Neural crest cell (in vitro differentiated cells): Measurements from ENCODE around the gene KIAA1191. TPM values are rescaled to one million over a fixed set of nuclear protein-coding genes. Genes with fewer than 3 reads are reported as not detected.
"Not testable (repeated sequence)": the region's sequence is repeated elsewhere in the genome, so short reads cannot be mapped to it uniquely, and the experiment has no call there.

Source experiments
- DNase-seq: peaks from one replicate; pipeline ENCODE4 v3.0.0; 2021; ENCODE audit warnings: low read depth, mixed read lengths, low spot score
- H3K27ac Mint-ChIP-seq: one replicate; pipeline ENCODE4 v1.8.0; 2021; ENCODE audit warnings: mild to moderate bottlenecking, mixed read lengths; ENCODE audit not compliant: unreplicated experiment
- H3K27me3 Mint-ChIP-seq: 2 replicates; pipeline ENCODE4 v1.8.0; 2021; ENCODE audit warnings: low read depth, mild to moderate bottlenecking, mixed read lengths
- H3K36me3 Mint-ChIP-seq: 2 replicates; pipeline ENCODE4 v1.8.0; 2021; ENCODE audit warnings: low read depth, mild to moderate bottlenecking, mixed read lengths
- H3K4me1 Mint-ChIP-seq: 2 replicates; pipeline ENCODE4 v1.8.0; 2021; ENCODE audit warnings: mixed read lengths
- H3K4me3 Mint-ChIP-seq: one replicate; pipeline ENCODE4 v1.8.0; 2021; ENCODE audit warnings: mild to moderate bottlenecking, mixed read lengths
- H3K9me3 Mint-ChIP-seq: 2 replicates; pipeline ENCODE4 v1.8.0; 2021; ENCODE audit warnings: mixed read lengths
- long read RNA-seq: library from polyadenylated mRNA; unstranded; transcript quantifications from one replicate; pipeline ENCODE4 v2.0.0, GENCODE V29; 2020
- total RNA-seq: library from RNA; stranded (reverse); gene quantifications from 2 replicates; pipeline ENCODE4 v1.2.1, GENCODE V29; 2021
- TF ChIP-seq, protein P1 (sequence below): fragments of 200-600 bp; sonication (generic); conservative IDR thresholded peaks from 2 replicates; pipeline ENCODE4 v1.5.0; 2021; ENCODE audit warnings: antibody characterized with exemption, mild to moderate bottlenecking

KIAA1191 gene
- total RNA-seq = 112 and 118 TPM in 2 replicates
- long read RNA-seq, partial matches to known transcripts = 22 of 44 reads
- long read RNA-seq, other reads (novel, unspliced or antisense) = 13 of 44 reads

- Mint-ChIP-seq H3K4me3 (peak within 1 kb of the TSS; percentile 99), H3K36me3 (peaks cover 5% of the 10 kb centered on the region), H3K27me3 (peaks cover 19% of the 10 kb centered on the region), H3K4me1 (peaks cover 27% of the 10 kb centered on the region), H3K9me3 (no peaks in the 10 kb centered on the region), H3K27ac (peak within 1 kb of the TSS; percentile 99)
- TF ChIP-seq, protein P1, sequence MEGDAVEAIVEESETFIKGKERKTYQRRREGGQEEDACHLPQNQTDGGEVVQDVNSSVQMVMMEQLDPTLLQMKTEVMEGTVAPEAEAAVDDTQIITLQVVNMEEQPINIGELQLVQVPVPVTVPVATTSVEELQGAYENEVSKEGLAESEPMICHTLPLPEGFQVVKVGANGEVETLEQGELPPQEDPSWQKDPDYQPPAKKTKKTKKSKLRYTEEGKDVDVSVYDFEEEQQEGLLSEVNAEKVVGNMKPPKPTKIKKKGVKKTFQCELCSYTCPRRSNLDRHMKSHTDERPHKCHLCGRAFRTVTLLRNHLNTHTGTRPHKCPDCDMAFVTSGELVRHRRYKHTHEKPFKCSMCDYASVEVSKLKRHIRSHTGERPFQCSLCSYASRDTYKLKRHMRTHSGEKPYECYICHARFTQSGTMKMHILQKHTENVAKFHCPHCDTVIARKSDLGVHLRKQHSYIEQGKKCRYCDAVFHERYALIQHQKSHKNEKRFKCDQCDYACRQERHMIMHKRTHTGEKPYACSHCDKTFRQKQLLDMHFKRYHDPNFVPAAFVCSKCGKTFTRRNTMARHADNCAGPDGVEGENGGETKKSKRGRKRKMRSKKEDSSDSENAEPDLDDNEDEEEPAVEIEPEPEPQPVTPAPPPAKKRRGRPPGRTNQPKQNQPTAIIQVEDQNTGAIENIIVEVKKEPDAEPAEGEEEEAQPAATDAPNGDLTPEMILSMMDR = no peak
- peak; percentile 82 for DNase-seq
Observed at GRCh38 chr5:176361437-176362232, at the start of gene KIAA1191. TSS of gene KIAA1191 (minus strand) at chr5:176361764. CDS start at chr5:176359508, 2,256 bp downstream.

DNA sequence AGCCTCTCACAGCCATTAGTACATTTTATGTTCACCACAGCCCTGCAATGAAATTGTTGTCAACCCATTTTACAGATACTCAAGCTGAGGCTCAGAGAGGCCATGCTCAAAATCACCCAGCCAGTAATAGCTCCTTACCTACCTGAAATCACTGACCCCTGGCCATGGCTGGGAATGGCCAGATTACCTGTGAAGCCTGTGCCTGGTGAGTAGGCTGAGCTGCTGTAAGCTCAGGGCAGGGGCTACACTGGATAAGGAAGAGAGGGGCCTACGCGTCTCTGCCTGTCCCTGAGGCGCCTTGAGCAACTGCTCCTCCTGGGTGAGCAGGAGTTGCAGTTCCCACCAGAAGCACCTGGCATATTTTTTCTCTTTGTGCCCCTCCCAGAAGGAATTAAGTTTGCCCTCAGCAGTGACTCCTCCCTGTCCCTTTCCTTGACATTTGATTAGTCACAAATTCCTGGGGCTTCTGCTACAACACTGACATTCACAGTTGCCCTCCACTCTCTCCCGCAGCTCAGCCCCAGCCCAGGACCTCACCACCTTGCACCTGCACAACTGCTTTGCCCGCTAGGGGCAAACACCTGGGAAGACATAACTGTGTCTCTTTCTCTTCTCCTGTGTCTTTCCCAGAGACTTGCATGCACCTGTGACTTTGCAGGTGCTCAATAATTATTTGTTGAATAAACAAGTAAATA lies 49.1 kb upstream of the KIAA1191 start:
- TF ChIP-seq, protein P1 = no peak
- H3K4me1 Mint-ChIP-seq = peaks cover 8% of the 10 kb centered on the region
- DNase-seq = no peak
- no peak overlapping the region for H3K4me3 Mint-ChIP-seq
- H3K27ac Mint-ChIP-seq = no peak overlapping the region
- H3K27me3 Mint-ChIP-seq = no peaks in the 10 kb centered on the region
- H3K9me3 Mint-ChIP-seq = no peaks in the 10 kb centered on the region
- no peaks in the 10 kb centered on the region for H3K36me3 Mint-ChIP-seq

GRCh38 chr5:176409765-176410164 lies 48.2 kb upstream of the KIAA1191 start:
- Mint-ChIP-seq H3K27me3 (no peaks in the 10 kb centered on the region), H3K9me3 (no peaks in the 10 kb centered on the region), H3K4me3 (no peak overlapping the region), H3K4me1 (peaks cover 3% of the 10 kb centered on the region), H3K36me3 (no peaks in the 10 kb centered on the region), H3K27ac (no peak overlapping the region)
- TF ChIP-seq, protein P1 = no peak
- DNase-seq = no peak

DNA sequence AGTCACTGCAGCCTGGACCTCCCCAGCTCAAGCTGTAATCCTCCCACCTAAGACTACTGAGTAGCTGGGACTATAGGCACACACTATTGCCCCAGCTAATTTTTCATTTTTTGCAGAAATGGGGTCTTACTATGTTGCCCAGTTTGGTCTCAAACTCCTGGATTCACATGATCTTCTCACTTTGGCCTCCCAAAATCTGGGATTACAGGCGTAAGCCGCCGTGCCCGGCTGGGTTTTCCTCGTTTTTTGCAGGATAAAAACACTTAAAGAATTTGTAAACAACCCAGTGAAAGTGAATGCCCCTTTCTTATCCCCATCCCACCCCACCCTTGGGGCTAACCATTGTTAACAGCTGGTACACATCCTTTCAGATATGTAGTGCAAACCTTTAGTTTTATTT lies 47.0 kb upstream of the KIAA1191 start:
- TF ChIP-seq, protein P1 = no peak
- Mint-ChIP-seq H3K36me3 (no peaks in the 10 kb centered on the region), H3K4me1 (no peaks in the 10 kb centered on the region), H3K9me3 (no peaks in the 10 kb centered on the region), H3K27ac (no peak overlapping the region), H3K27me3 (no peaks in the 10 kb centered on the region), H3K4me3 (no peak overlapping the region)
- DNase-seq = no peak

DNA sequence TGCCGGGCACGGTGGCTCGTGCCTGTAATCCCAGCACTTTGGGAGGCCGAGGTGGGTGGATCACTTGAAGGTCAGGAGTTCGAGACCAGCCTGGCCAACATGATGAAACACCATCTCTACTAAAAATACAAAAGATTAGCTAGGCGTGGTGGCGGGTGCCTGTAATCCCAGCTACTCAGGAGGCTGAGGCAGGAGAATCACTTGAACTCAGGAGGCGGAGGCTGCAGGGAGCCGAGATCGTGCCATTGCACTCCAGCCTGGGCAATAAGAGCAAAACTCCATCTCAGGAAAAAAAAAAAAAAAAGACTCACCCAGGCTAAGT lies 46.6 kb upstream of the KIAA1191 start:
- H3K27ac Mint-ChIP-seq, H3K4me3 Mint-ChIP-seq, H3K9me3 Mint-ChIP-seq, H3K4me1 Mint-ChIP-seq, H3K36me3 Mint-ChIP-seq, H3K27me3 Mint-ChIP-seq, DNase-seq: not testable (repeated sequence)
